Measurements from ENCODE around the gene PPP2R5B.

The PPP2R5B gene

DNA sequence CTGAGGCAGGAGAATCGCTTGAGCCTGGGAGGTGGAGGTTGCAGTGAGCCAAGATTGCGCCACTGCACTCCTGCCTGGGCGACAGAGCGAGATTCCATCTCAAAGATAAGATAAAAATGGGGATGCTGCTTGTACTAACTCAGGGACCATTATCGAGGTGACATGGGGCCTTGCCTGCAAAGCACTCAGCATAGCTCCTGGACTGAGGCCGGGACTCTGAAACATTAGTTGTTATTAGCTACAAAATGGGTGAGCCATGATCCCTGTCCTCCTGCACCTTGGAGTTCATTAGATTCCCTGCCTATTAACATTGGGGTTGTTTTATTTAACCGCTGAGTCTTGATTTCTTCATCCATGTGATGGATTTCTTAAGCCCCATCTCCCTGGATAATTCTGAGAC is 5.1 kb downstream of the PPP2R5B start:
- DNase-seq (ENCODE audit: low spot score): no peak

DNA sequence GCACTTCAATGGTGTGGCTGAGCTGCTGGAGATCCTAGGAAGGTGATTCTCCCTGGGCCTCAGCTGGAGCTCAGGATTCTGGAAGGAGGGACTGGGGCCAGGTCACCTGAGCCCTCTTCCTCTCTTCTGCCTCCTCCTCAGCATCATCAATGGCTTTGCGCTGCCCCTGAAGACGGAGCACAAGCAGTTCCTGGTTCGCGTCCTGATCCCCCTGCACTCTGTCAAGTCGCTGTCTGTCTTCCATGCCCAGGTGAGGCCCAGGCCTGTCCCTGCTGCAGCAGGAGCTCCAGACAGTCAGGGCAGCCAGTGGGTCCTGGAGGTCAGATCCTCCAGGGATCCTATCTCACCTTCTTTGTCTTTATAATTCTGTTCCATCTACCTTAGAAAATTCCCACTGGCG is 5.9 kb downstream of the PPP2R5B start:
- no peak for DNase-seq (ENCODE audit: low spot score)

DNA sequence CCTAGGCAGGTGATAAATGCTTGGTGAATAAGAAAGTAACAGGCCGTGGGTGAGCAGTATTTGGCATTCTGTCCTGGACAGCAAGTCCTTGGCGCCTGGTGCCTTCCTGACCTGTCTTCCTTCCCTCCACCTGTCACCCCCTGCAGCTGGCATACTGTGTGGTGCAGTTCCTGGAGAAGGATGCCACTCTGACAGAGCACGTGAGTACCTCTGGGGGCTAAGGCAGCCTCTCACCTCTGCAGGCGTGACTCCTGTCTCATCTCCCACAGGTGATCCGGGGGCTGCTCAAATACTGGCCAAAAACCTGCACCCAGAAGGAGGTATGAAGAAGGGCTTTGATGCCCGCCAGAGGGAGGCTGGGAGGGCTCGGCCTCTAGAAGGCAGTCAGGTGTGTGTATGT is 6.8 kb downstream of the PPP2R5B start:
- no peak for DNase-seq (ENCODE audit: low spot score)

DNA sequence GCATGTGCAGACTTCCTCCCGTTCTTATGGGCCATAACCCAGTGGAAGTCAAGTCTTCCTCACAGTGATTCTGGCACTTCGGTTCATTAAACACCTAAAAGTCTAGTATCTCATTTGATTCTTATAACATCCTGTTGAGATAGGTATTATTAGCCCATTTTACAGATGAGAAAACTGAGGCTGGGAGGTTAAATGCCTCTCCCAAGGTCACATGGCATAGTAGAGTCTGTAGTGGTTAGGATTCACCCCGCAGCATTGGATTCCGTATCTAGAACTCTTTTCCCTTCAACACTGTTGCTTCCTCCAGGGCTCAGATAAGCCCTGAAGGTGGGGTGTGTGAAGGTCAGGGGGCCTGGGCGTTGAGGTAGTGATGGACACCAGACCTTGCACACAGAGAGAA is 7.8 kb downstream of the PPP2R5B start:
- no peak for DNase-seq (ENCODE audit: low spot score)

DNA sequence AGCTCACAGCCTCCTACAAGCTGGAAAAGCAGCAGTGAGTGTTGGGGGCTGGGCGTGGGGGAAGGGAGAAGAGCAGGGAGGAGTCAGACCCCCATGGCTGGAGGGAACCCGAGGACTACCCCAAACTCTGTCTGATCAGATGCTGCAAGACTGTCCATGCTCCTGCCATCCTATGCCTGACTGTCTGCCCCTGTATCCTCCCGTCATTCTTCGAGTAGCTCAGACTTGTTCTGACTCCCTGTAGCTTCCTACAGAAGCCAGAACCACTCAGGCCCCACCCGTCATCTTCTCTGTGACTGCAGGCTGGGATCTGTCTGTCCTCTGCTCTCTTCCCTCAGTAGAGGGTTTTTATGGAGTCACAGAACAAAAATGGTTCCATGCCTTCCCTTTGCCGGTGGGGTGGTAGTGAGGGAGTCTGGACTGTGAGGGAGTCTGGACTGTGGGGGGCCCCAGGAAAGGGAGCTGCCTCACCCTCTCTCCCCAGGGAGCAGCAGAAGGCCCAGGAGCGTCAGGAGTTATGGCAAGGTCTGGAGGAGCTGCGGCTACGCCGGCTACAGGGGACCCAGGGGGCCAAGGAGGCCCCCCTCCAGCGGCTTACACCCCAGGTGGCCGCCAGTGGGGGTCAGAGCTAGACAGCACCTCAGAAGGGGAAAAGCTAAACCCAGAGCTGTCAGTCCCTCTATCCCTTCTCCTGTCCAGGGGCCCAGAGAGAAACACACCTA is 8.9 kb downstream of the PPP2R5B start:
- DNase-seq (ENCODE audit: low spot score): no peak

DNA sequence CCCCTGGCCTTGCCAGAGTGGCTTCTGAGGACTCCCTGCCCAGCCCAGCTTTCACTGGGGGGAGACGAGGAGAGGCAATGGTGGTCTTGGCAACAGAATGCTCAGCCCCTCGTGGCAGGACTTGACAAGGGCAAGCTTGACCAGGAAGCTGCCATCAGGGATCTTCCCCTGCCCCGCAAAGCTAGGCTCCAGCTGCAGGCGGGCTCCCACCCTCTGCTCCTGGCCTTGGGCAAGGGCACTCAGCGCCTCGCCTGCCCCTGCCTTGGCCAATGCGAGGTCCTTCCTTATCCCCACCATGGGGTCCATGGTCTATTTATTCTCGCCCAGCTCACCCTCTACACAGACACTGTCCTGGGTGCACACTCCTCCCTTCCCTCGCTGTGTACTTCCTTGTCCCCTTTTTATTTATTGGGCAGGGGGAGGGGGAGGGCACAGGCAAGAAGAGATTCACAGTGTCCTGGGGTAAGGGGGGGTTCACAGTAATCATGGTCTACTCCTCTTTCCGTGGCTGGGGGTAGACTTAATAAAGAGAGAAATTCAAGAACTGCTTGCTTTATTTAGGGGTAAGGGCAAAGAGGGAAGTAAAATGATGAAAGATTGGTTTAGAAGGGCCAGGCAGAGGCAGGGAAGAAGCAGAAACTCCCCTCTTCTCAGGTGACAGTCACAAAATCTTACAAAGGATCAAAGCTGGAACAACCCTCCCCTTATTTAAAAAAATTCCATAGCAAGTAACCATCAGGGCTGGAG is 9.6 kb downstream of the PPP2R5B start:
- no peak for DNase-seq (ENCODE audit: low spot score)

DNA sequence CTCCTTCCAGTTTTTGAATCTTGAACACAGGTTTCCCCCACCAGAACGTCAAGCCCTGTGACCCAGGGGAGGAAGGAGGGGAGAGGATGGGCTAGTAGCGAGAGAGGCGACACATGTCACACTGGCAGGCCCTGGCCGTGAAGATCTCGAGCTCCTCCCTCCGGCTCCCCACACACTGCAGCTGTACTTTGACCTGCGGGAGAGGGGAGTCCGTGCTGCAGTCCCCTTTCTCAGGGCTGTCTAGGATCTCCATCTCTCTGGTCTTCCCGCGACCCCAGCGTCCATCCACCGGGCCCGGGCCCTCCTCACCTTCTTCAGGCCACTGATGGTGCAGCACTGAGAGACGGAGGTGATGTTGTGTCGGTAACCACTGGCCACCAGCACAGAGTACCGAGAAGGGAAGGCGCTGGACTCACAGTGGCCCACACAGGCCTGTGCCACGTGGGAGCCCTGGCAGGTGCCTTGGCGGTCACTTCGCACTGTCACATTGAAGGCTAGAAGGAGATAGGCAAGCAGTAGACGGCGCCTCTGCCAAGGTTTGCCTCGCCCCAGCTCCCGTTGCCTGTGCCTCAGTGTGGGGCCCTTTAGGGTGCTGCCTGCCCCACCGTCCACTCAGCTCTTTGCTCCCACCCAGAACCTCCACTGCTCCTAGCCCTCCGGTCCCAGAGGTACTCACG is 10.3 kb downstream of the PPP2R5B start:
- DNase-seq (ENCODE audit: low spot score): peak; percentile 30

DNA sequence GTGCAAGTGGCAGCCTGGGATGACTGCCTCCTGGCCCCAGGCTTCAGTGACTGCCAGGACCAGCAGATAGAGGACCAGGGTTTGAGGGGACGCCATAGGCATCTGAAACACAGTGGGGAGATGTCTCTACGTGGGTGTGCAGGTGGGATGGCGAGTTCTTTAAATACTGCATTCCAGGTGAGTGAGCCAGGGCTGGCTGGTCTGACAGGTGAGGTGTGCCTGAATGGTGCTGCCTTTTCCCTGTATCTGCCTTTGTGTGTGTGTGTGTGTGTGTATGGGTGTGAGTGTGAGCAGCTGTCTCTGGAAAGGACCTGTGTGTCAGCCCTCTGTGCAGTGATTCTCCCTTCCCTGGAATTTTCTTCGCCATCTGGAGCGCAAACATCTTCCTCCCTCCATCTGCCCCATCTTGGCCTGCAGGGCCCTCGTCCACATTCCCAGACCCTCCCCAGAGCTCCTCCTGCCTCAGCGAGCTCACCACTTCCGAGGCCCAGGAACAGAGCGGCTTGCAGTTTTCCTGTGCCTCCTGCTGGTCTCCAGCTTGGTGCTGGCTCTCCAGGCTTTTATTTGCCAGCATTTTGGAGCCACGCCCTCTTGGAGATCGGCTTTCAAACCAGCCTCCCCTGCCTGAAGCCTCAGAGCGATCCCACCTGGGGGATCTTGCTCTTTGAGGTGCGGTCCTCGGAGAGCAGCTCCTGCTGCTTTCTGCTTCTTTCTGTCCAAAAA is 11.0 kb downstream of the PPP2R5B start, which contains the start of gene GPHA2:
Gene GPHA2, minus strand, starts transcription at position 535 of the 723 bp plus-strand sequence. Its CDS starts 433 bp downstream, at position 102.
- DNase-seq (ENCODE audit: low spot score): no peak

DNA sequence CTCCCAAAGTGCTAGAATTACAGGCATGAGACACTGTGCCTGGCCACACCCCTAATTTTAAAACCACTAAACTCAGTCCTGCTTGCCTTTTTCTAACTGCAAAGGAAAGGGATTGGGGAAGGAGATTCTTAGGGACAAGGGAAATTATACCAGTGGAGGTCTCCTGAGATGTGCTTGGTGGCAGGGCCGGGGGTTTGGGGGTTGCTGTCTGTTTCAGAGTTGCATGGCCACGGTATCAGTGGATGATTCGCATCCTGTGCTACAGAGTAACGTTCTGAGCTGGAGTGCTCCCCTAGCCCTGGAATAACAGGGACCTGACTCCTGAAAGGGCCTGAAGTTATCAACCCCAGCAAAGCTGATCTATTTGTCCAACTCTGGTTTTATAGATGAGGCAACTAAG is 12.1 kb downstream of the PPP2R5B start:
- no peak for DNase-seq (ENCODE audit: low spot score)

DNA sequence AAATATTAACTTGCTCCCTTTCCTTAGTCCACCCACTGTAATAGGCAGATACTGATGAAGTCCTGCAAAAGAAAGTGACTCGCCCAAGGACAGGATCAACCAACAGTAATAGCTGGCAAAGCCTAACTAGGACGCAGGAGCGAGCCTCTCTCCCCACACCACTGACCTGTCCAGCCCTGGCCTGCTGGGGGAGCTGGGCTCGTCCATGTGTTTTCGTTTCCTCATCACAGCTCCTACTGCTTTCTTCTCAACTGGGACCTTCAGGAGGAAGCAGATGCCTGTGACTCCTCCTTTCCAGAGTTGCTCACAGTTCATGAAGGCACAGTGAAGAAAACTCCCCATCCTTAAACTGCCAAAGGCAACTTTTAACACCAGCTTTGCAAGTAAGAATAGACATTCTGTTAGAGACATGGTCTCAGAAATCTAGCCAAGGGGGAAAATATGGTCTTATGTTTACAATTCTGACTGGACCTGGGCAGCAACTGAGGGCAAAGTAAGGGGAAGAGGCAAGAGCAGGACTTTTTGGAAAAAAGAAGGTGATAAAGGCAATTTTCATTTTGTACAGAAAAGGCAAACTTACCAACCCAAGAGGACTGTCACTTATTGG is 22.8 kb downstream of the PPP2R5B start:
- DNase-seq (ENCODE audit: low spot score): no peak

DNA sequence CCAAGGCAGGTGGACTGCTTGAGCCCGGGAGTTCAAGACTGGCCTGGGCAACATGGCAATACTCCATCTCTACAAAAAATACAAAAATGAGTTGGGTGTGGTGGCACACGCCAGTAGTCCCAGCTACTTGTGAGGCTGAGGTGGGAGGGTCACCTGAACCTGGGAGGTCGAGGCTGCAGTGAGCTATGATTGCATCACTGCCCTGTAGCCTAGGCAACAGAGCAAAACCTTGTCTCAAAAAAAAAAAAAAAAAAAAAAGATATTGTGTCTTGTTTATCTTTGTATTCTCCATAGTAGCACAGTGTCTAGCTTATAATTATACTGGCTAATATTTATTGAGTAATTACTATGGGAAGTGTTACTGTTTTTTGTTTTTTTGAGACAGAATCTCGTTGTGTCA is 27.0 kb downstream of the PPP2R5B start:
- DNase-seq (ENCODE audit: low spot score): no peak

DNA sequence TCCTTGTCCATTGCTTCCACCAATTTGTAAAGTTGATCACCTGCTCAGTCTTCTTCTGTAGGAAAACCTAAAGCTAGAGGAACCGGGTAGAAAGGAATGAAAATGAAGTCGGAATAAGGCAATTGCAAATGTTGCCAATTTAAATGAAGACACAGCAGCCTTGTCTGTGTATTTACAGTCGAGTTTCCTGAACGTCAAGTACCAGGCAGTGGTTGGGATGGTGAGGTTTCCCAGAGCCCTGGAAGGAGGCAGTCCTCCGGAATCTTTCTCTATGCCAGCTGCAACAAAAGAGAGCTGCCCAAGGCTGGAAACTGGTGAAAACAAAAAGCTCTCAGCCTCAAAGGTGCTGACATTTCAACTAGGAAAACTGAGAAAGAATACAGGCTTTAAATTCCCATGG is 29.7 kb downstream of the PPP2R5B start:
- DNase-seq (ENCODE audit: low spot score): no peak

DNA sequence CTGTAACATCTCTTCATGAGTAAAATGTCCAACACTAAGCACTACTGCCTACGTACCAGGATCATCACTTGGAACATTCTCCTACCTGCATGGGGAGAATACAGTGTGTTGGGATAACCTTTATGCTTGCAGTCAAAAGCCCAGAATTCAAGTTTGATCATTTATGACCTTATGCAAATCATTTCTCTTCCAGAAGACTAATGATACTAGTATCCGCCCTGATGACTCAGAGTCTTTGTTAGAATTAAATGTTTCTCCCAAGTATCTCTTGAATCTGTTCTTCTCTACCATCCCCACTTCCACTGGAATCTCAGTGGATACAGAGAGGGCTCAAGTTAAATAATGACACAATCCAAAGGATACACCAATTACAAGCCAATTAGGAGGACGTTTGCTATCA is 35.0 kb downstream of the PPP2R5B start:
- no peak for DNase-seq (ENCODE audit: low spot score)

DNA sequence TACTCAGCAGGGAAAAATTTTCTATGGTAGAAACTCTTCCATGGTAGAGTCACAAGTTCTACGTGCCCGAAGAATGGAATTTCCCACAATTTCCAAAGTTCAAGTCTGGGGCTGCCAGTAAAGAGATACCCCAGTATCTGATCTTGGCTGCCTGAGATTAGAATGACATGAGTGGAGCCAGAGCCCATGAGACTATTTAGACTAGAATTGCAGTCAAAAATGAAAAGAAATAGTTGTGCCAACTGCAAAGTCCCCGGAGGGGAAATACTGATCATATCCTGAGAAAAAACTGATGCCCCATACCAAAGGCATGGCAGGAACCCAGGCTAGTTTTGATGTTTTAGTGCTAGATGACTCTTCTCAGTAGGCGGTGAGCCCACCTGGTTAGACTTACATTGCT is 36.2 kb downstream of the PPP2R5B start:
- DNase-seq (ENCODE audit: low spot score): no peak

DNA sequence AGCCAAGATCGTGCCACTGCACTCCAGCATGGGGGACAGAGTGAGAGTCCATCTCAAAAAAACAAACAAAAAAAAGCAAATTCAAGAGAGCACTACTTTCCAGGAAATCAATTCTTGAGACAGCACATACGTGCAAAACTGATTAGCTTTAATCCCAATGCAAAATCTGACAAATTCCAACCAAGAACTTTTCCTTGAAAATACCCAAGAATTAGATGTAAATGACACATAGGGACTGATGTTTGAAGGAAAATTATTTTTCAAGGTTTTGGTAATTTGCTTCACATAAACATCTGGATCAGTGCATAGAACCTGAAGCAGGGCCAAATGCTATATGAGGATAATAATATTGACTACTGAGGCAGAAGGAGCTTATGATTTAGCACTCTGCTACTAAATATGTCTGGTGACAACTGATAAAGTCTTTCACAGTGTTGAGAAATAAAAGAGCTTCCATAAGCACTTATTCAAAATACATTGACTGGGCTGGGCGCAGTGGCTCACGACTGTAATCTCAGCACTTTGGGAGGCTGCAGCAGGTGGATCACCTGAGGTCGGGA is 38.7 kb downstream of the PPP2R5B start:
- no peak for DNase-seq (ENCODE audit: low spot score)

DNA sequence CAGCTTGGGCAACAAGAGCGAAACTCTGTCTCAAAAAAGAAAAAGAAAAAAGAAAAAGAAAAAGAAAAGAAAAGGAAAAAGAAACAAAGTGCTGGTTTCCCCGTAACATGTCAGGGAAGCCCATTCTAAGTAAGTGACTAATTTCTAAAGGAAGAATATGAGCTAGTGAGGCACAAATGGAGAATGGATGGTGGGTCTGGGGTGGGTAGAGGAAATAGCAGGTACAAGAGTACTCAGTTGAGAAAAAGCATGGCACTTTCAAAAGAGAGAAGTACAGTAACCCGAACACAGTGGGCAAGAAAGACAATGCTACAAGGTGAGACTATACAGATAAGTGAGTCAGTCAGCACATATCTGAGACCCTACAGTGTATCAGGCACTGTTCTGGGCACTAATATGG is 42.9 kb downstream of the PPP2R5B start:
- no peak for DNase-seq (ENCODE audit: low spot score)

DNA sequence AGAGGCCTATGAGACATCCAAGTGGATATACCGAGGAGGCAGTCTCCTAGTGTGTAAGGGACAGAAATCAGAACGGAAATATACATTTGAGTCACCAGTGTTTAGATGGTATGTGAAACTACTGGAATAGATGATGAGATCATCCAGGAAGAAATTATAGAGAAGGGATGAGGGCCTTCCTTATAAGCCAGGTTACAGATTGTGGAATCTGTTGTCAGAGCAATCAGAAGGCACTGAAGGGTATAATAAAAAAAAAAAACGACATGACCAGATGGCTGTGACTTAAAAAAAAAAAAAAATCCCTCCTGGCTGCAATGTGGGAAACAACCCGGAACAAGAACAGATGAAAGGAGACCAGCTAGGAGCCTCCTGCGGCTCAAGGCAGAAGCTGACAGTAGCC is 44.7 kb downstream of the PPP2R5B start:
- no peak for DNase-seq (ENCODE audit: low spot score)

DNA sequence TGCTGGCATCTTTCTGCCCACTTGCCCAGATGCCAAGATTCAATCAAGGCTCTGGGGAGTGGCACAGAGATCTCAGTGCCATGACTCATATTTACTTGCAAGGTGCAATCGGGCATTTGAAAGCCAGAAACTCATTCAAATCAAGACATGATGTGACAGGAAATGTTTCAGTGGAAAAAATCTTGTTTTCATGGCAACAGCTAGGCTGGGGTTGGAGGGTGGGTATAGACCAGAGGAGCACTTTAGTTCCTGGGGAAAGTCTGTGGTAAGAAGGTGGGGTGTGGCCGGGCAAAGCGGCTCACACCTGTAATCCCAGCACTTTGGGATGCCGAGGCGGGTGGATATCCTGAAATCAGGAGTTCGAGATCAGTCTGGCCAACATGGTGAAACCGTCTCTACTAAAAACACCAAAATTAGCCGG is 46.3 kb downstream of the PPP2R5B start:
- DNase-seq (ENCODE audit: low spot score): no peak

DNA sequence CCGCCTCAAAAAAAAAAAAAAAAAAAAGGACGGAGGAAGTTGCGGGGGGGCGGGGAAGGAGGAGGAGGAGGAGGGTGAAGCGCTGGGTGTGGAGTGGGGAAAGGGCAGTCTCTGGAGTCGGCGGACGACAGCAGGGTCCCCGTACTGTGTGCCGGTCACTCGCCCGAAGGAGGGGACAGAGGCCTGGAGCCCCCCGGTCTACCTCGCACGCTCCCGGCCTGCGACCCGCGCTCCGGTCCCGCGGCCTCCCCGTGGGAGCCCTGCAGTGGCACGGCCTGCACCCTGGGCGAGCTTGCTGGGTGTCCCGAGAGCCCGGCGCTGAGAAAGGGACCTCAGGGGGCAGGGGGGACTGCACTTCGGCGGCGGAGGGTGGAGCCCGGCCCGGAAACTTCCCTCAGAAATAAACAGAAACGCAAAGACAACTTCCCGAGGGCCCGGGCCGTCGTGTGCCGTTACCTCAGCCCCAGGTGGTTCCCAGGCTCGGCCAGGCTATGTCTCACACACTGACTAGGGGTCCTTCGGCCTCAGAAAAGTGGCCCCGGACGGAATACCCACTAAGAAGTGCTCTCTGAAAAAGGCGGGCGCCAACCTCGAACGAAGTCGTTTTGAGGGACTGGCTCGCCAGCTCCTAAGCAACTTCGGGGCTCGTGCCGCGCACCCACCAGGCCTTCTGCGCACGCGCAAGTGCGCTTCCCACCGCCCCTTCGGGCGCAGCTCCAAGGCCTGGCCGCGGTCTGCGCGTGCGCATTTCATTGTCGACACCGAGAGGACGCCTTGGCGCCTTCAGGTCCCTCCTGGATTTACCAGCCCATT is 47.1 kb downstream of the PPP2R5B start, which contains the start of gene MAJIN:
Gene MAJIN, minus strand, starts transcription at position 688 of the 813 bp plus-strand sequence. CDS start 12,703 bp downstream, outside the sequence.
- no peak for DNase-seq (ENCODE audit: low spot score)

DNA sequence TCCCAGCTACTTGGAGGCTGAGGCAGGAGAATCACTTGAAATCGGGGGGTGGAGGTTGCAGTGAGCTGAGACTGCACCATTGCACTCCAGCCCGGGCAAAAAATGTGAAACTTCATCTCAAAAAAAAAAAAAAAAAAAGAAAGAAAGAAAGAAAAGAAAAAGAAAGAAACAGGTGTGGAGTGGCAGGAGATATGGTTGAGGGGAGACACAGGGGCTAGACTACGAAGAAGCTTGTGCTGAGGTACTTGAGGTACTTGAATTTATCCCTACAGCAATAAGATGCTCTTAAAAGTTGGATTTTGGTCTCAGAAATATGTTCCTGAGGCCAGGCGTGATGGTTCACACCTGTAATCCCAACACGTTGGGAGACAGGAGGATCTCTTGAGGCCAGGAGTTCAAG is 49.6 kb downstream of the PPP2R5B start:
- DNase-seq (ENCODE audit: low spot score): no peak

DNA sequence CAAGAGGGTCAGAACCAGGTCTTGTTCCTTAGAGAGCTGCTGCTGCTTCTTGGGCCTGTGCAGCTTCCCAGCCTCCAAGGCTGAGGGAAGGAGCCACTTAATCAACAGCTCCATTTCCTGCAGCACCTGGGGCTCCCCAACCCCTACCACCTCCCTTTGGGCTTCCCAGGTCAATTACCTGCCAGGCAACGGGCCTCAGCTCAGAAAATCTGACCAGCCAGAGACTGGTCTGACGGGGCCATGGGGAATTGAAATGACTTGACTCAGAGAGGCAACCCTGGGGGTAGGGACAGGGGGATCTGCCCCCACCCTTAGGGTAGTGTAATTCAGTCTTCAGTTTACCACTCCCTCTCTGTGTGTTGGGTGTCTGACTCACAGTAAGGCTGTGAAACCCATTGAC is 52.2 kb downstream of the PPP2R5B start:
- DNase-seq (ENCODE audit: low spot score): no peak

All from HuH-7 (cell line).